GM19240 (cell line): ENCODE measurements around the gene GPR87.

Experiments
- DNase-seq: peaks from one replicate; pipeline ENCODE4 v3.0.0; 2011; ENCODE audit warnings: low spot score; ENCODE audit not compliant: insufficient read length

GPR87 gene

GRCh38 chr3:151283387-151283786 lies 33.2 kb downstream of the GPR87 start:
- DNase-seq, result no peak

- no peak for DNase-seq
These were observed 33.7 kb downstream of the GPR87 start for GRCh38 chr3:151282921-151283320.

GRCh38 chr3:151281671-151282324 lies 34.8 kb downstream of the GPR87 start:
- no peak for DNase-seq

GRCh38 chr3:151278230-151278629 lies 38.4 kb downstream of the GPR87 start, which contains the start of gene P2RY14:
Gene P2RY14, minus strand, starts transcription at chr3:151278542. Its CDS starts 64,226 bp downstream, at chr3:151214316.
- no peak for DNase-seq

- DNase-seq, result no peak
These were observed 40.0 kb downstream of the GPR87 start for GRCh38 chr3:151276687-151277042.

GRCh38 chr3:151276038-151276686 lies 40.5 kb downstream of the GPR87 start:
- DNase-seq, result no peak

- no peak for DNase-seq
These were observed 41.5 kb downstream of the GPR87 start for GRCh38 chr3:151275091-151275490.

- no peak for DNase-seq
These were observed 47.0 kb downstream of the GPR87 start for GRCh38 chr3:151269631-151270030.

GRCh38 chr3:151268267-151269235 lies 48.1 kb downstream of the GPR87 start:
- no peak for DNase-seq

GRCh38 chr3:151267066-151267465 lies 49.6 kb downstream of the GPR87 start:
- DNase-seq, result no peak

GRCh38 chr3:151265866-151266265 lies 50.8 kb downstream of the GPR87 start:
- DNase-seq, result no peak

- DNase-seq, result no peak
These were observed 51.5 kb downstream of the GPR87 start for GRCh38 chr3:151265166-151265565.

GRCh38 chr3:151264605-151265004 lies 52.0 kb downstream of the GPR87 start:
- DNase-seq, result no peak

GRCh38 chr3:151262871-151263525 lies 53.6 kb downstream of the GPR87 start:
- DNase-seq, result no peak

GRCh38 chr3:151259664-151260063 lies 57.0 kb downstream of the GPR87 start:
- DNase-seq, result no peak

GRCh38 chr3:151256749-151257148 lies 59.9 kb downstream of the GPR87 start:
- DNase-seq, result no peak

- no peak for DNase-seq
These were observed 67.8 kb downstream of the GPR87 start for GRCh38 chr3:151248772-151249337.
